Stimulated activated naive CD4-positive, alpha-beta T cell treated with Interleukin-2 at 50 U/mL for 16 hours (primary cell): ENCODE results near the gene BATF3.
"Not testable (repeated sequence)": the region's sequence is repeated elsewhere in the genome, so short reads cannot be mapped to it uniquely, and the experiment has no call there.

Source experiments
- DNase-seq: peaks from one replicate; lab custom pipeline; 2025; lab: John Stamatoyannopoulos, UW

The BATF3 gene

GRCh38 chr1:212658250-212658649 lies 41.4 kb downstream of the BATF3 start:
- DNase-seq, result not testable (repeated sequence)

DNA sequence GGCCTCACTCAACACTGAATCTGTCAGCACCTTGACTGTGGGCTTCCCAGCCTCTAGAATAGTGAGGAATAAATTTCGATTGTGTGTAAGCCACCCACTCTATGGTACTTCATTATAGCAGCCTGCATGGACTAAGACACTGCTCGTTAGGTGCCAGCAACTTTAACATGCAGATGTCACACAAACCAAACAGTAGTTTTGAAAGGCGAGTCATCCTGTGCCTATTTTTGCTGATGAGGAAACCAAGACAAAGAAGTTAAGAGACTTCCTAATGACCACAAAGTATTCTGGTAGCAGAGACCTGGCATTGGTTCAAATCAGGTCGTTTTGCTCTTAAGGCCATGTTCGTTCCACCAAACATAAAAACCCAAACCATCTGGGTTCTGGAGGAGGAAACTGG lies 42.9 kb downstream of the BATF3 start:
- DNase-seq, result no peak

DNA sequence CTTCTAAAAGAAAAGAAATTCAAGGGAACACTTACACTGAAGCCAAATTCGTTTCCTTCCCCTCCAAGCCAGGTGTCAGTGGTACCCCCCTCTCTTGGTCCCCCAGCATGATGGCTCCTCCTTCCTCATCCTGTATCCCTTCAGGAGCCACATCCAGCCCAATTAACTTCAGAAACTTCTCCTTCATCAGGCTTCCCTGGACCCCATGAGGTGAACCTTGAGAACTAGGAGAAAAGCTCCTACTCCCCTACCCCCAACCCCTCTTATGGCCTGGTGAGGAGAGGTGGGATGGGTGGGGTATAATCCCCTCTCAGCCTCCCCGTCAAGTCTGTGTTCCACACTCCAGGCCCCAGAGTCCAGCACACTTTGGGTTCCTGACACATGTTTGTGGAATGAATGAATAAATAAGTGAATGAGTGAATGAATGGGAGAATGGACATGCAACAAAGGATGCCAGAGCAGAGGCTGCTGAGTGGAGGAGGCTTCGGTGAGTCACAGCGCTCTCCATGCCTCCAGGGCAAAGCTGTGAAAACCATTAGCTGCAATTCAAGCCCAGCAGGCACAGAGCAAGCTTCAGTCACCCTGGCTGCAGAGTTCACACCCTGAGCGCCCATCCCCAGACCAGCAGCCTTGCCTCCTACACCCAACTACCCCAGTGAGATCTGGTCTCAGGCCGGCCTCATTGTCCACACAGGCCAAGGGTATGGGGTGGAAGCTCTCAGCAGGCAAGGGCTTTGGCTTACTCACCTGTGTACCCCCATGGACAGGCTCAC lies 43.8 kb downstream of the BATF3 start:
- DNase-seq, result no peak

- DNase-seq, result no peak
Observed at GRCh38 chr1:212652609-212653008, 47.0 kb downstream of the BATF3 start.

DNA sequence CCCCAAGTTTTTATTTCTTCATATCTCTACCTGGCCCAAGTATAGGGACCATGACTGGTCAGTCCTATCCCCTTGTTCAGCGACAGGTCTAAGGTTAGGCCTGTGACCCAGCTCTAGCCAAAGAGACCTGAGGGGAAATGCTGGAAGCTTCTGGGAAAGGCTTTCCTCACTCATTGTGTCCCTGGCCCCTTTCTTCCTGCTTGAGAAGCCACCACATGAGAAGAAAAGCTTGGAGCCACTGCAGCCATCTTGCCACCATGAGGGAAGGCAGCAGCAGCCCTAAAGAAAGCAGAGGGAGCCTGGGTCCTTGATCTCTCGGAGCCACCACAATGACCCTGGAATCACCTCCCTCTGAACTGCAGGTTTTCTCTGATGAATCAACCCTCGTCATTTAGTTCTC lies 47.7 kb downstream of the BATF3 start:
- DNase-seq, result no peak

DNA sequence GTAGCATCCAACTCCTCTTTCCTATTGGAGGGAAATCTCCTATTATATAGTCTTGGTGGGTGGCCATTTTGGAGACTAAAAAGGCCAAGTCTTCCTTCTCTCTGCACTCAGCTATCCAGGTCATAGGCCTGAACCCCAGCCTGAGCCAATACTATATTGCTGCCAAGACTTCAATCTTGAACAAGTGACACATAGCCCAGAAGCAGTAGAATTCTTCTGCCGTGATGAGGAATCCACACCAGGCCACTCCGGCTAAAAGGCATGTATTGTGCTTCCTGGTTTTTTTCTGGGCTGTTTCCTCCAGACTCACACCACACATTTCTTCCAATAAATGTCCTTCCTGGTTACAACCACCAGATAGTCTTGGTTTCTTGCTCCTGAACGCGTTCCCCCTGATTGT lies 48.1 kb downstream of the BATF3 start:
- no peak for DNase-seq

- DNase-seq, result no peak
Observed at GRCh38 chr1:212650228-212650627, 49.4 kb downstream of the BATF3 start.

- no peak for DNase-seq
Observed at GRCh38 chr1:212649020-212649419, 50.6 kb downstream of the BATF3 start.

- no peak for DNase-seq
Observed at GRCh38 chr1:212648431-212648830, 51.2 kb downstream of the BATF3 start.

- no peak for DNase-seq
Observed at GRCh38 chr1:212647004-212647403, 52.6 kb downstream of the BATF3 start.

DNA sequence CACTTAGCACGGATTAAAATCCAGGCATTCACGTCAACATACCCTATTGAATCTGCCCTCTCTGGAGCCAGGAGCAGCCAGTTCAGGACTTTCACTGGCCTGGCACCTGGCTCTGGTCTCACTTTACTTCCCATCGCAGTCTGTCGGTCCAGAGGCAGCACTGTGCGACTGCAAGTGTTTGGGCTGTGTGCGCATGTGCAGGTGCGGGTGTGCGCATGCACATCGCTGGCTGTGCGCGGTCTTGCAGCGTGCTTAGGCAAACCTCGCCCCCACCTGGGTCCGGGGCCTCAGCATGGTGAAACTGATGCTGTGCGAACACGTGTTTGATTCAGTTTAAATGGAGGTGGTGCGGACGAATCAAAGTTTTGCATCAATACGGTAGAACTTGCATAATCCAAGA lies 53.1 kb downstream of the BATF3 start:
- no peak for DNase-seq

DNA sequence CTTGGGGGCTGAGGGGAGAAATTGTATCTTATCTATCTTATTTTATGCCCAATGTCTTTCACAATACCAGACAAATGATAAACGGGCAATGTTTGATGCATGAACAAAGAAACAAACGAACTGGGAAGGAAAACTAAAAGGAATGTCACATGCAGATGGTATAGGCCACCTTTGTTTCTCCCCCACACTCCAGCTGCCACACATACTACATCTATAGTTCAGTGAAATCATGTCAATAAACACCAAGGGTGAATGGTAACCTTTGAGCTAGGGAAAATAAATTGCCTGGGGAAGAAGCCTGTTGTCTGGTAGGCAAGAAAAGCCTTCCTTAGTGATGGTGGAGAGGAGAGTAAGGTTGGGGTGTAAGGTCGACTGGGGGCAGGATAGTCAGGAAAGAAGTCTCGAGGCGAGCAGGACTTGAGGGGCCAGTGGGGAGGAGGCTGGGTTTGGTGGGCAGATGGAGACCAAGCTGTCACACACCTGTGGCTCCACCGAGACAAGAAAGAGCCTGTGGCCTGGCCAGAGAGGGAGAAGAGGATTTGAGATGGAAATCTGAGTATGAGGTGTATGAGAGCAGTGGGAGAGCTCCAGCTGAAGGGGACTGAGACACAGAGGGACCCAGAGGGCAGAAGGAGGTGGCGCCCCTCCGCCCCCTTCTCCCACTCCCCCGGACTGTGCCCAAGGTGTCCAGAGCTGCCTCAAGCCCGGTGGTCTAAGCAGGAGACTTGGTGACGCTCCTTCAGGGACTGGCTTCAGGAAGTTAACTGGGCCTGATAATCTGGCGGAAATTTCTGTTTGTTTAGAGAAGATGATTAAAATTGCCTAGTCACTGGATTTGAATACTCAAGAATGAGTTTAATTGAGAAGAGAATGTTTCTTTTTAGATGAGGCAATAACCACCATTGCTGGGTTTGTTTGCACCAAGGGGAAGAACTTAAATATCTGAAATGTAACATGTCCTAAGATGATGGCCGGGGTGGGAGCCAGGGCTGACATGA lies 53.8 kb downstream of the BATF3 start:
- DNase-seq, result no peak

DNA sequence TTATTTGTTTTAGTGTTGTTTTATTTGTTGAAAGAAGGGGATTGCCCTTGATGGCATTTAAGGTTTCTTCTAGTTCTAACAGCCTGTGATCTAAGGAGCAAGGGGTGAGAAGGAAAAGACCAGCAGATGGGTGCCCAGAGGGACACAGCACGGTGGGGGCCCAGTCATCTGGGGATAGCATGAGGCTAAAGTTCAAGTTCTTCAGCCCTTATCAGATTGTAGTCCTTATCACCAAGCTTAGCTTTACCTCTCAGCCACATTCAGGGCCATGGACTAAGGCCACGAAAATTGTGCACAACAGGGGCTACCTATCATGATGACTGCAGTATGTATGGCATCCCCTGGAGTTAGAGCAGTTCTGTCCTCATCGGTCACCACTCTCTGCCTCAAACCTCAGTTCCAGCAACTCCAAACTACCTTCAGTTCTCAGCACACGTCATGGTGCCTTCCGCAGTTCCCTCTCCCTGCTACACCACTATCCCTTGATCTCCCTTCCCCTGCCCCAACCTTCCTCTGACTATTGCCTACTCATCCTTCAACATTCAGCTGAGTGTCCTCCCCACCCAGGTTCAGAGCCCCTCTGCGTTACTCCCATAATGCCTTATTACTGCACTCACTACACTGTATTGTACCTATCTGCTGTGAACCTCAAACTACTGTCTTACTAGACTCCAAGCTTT lies 54.6 kb downstream of the BATF3 start:
- no peak for DNase-seq

DNA sequence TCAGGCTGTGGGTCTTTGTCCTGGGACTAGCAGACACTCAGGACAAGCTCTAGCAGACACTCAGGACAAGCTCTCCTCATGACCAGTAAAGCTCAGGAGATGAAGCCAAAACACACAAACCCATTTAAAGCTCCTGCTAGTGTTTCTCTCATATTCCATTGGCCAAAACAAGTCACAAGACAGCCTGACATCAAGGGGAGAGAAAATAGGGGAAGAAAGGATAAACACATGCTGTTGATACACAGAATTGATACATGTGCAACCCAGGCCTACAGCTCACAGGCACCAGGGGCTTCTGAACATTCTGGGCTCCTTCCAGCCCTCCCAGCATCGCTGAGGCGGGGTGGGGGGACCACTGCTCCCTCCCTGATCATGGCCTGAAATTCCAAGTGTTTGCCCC lies 55.8 kb downstream of the BATF3 start:
- DNase-seq, result no peak

- no peak for DNase-seq
Observed at GRCh38 chr1:212641956-212642355, 57.7 kb downstream of the BATF3 start.

- DNase-seq, result no peak
Observed at GRCh38 chr1:212640223-212640878, 59.3 kb downstream of the BATF3 start.

- not testable (repeated sequence) for DNase-seq
Observed at GRCh38 chr1:212639524-212639923, 60.1 kb downstream of the BATF3 start.

GRCh38 chr1:212638492-212639151 lies 61.0 kb downstream of the BATF3 start:
- no peak for DNase-seq

- DNase-seq, result no peak
Observed at GRCh38 chr1:212637902-212638301, 61.7 kb downstream of the BATF3 start.
